ENCODE results near the gene ST6GALNAC1. TPM values are rescaled to one million over a fixed set of nuclear protein-coding genes. Genes with fewer than 3 reads are reported as not detected.

ST6GALNAC1 gene
- total RNA-seq, 1 experiment from 2014 or later: not detected

DNA sequence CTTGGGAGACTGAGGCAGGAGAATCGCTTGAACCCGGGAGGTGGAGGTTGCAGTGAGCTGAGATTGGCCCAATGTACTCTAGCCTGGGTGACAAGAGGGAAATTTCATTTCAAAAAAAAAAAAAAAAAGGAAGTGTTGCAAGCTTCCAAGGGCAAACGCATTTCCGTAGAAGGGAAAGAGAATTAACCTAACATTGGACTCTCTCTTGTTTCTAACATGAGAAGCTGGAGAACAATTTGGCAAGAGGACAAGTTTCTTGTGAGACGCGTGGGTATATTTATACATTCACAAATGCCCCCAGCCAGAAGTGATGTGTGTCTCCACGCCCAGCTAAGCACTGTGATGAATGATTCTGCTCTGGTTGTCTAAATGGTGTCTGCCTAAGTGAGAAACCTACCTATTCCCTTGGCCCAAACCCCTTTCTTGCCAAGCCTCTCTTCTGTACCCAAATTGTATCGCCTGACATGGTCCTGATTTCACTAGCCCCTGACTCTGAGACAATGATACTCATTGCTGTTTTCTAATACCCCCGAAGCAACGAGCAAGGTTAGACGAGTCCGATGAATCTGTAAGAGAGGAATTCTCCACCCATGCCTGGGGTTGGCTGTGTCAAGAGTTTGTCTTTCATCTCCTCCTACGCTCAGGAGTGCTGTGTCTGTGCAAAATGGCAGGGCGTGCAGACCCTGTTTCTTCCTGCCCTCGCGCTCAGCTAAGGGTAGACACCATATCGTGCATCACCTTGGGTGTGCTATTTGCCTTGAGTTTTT, 43.7 kb downstream of the ST6GALNAC1 start:
- no peaks in the 10 kb centered on the region for H3K27me3 Mint-ChIP-seq (ENCODE audit: insufficient read depth, unreplicated experiment)
- no TSS peak for BruUV-seq (replicated peaks)
- H3K4me1 Mint-ChIP-seq (ENCODE audit: insufficient read depth, unreplicated experiment): peaks cover 5% of the 10 kb centered on the region
- DNase-seq (ENCODE audit: unreplicated experiment): peak; percentile 54
- no peak overlapping the region for H3K4me3 Mint-ChIP-seq (ENCODE audit: unreplicated experiment)
- ChIA-PET POLR2A (interaction anchor here (1.2 to 1.3 kb wide), 2 partner anchors 71 to 111 kb away, joined by 3 read pairs; partner anchors contain the start of gene MXRA7), CTCF (interaction anchor here (0.7 to 3.1 kb wide), 4 partner anchors 24 to 92 kb away, joined by 3 to 17 read pairs (median 8); no protein-coding TSS in a partner anchor)
- H3K36me3 Mint-ChIP-seq (ENCODE audit: insufficient read depth, unreplicated experiment): peaks cover 5% of the 10 kb centered on the region
- H3K27ac Mint-ChIP-seq (ENCODE audit: low read depth, unreplicated experiment): no peak overlapping the region
- H3K9me3 Mint-ChIP-seq (ENCODE audit: unreplicated experiment): no peaks in the 10 kb centered on the region
- intact Hi-C loops (cut with micrococcal nuclease): no loop called here
- TF ChIP-seq, protein P1, sequence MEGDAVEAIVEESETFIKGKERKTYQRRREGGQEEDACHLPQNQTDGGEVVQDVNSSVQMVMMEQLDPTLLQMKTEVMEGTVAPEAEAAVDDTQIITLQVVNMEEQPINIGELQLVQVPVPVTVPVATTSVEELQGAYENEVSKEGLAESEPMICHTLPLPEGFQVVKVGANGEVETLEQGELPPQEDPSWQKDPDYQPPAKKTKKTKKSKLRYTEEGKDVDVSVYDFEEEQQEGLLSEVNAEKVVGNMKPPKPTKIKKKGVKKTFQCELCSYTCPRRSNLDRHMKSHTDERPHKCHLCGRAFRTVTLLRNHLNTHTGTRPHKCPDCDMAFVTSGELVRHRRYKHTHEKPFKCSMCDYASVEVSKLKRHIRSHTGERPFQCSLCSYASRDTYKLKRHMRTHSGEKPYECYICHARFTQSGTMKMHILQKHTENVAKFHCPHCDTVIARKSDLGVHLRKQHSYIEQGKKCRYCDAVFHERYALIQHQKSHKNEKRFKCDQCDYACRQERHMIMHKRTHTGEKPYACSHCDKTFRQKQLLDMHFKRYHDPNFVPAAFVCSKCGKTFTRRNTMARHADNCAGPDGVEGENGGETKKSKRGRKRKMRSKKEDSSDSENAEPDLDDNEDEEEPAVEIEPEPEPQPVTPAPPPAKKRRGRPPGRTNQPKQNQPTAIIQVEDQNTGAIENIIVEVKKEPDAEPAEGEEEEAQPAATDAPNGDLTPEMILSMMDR (IDR thresholded peaks at IDR 0.05; ENCODE audit: unreplicated experiment): no peak

DNA sequence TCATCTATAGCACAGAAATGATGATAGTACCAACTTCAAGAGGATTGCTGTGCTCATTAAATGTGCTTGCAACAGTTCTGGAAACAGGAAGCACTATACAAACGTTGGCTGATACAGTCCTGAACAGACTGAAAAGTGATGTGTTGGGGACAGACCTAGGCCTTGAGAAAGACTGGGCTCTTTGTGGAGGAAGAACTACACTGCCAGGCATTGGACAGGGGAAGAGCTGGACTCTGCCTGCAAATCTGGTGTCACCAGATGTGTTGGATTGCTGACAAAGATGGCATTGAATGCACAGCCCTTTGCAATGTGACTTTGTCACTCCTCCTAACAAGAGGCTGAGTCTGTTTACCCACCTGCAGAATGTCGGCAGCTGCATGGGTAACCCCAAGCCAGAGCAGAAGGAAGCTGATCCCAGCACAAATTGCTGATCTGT, 45.5 kb downstream of the ST6GALNAC1 start:
- peaks cover 19% of the 10 kb centered on the region for H3K4me1 Mint-ChIP-seq (ENCODE audit: insufficient read depth, unreplicated experiment)
- H3K27me3 Mint-ChIP-seq (ENCODE audit: insufficient read depth, unreplicated experiment): no peaks in the 10 kb centered on the region
- DNase-seq (ENCODE audit: unreplicated experiment): no peak
- ChIA-PET POLR2A (interaction anchor here (0.8 to 2.1 kb wide), 14 partner anchors 8 to 462 kb away, joined by 3 to 17 read pairs (median 4); no protein-coding TSS in a partner anchor), CTCF (interaction anchor here (0.9 to 3.1 kb wide), 8 partner anchors 14 to 111 kb away, joined by 3 to 17 read pairs (median 5); a partner anchor contains a TSS)
- peak overlapping the region; percentile 16 for H3K27ac Mint-ChIP-seq (ENCODE audit: low read depth, unreplicated experiment)
- TF ChIP-seq, protein P1 (IDR thresholded peaks at IDR 0.05; ENCODE audit: unreplicated experiment): no peak
- H3K4me3 Mint-ChIP-seq (ENCODE audit: unreplicated experiment): no peak overlapping the region
- peaks cover 5% of the 10 kb centered on the region for H3K36me3 Mint-ChIP-seq (ENCODE audit: insufficient read depth, unreplicated experiment)
- BruUV-seq (replicated peaks): no TSS peak
- H3K9me3 Mint-ChIP-seq (ENCODE audit: unreplicated experiment): no peaks in the 10 kb centered on the region
- intact Hi-C loops (cut with micrococcal nuclease): no loop called here

DNA sequence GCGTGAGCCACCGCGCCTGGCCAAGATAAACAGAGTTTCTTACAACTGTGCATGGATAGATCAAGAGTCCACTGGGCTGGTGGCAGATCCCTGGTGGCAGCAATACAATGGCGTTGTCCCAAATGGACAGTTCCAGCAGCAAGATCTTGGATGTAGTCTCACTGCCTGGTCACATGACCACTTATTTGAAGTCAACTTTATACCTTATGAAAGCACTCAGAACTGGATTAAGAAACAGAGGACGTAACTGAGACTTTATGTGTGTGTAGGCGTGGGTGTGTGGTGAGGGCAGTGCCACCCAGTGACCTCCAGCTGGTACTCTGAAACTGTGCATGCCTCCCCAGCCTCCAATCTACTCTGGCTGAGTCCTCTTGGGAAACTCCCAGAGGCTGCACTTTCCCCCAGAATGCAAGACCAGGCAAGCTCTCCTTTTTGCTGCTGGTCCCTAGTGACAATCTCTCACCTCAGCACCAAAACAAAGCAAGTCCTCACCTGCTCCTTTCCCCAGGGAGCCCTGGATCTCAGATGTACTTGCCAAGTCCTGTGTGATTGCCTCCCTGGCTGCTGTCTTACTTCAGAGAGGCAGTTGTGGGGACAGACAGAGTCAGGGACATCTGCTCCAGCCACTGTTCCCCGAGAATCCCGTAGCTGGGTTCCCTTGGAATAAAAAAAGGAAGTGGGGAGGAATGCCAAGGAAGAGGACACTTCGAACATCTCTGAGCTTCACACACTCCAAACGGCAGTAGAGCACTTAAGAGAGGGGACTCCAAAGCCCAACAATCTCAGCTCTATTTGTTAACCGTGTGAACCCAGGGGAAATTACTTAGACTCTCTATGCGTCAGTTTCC, 46.2 kb downstream of the ST6GALNAC1 start:
- peak; percentile 93 for DNase-seq (ENCODE audit: unreplicated experiment)
- no TSS peak for BruUV-seq (replicated peaks)
- TF ChIP-seq, protein P1 (IDR thresholded peaks at IDR 0.05; ENCODE audit: unreplicated experiment): no peak
- H3K4me3 Mint-ChIP-seq (ENCODE audit: unreplicated experiment): no peak overlapping the region
- intact Hi-C loops (cut with micrococcal nuclease): no loop called here
- no peaks in the 10 kb centered on the region for H3K9me3 Mint-ChIP-seq (ENCODE audit: unreplicated experiment)
- H3K4me1 Mint-ChIP-seq (ENCODE audit: insufficient read depth, unreplicated experiment): peaks cover 20% of the 10 kb centered on the region
- H3K36me3 Mint-ChIP-seq (ENCODE audit: insufficient read depth, unreplicated experiment): peaks cover 2% of the 10 kb centered on the region
- ChIA-PET POLR2A (interaction anchor here (0.6 to 2.1 kb wide), 16 partner anchors 11 to 463 kb away, joined by 3 to 17 read pairs (median 6); partner anchors contain the start of gene ST6GALNAC2), CTCF (interaction anchor here (0.7 to 1.8 kb wide), 7 partner anchors 26 to 112 kb away, joined by 3 to 7 read pairs (median 4); a partner anchor contains a TSS)
- peak overlapping the region; percentile 16 for H3K27ac Mint-ChIP-seq (ENCODE audit: low read depth, unreplicated experiment)
- H3K27me3 Mint-ChIP-seq (ENCODE audit: insufficient read depth, unreplicated experiment): no peaks in the 10 kb centered on the region

Data from MCF 10A (cell line).